ENCODE measurements around the gene SAE1. TPM values are rescaled to one million over a fixed set of nuclear protein-coding genes. Genes with fewer than 3 reads are reported as not detected.

The SAE1 gene
- total RNA-seq, 2 experiments from 2014 or later = 162 to 168 TPM

DNA sequence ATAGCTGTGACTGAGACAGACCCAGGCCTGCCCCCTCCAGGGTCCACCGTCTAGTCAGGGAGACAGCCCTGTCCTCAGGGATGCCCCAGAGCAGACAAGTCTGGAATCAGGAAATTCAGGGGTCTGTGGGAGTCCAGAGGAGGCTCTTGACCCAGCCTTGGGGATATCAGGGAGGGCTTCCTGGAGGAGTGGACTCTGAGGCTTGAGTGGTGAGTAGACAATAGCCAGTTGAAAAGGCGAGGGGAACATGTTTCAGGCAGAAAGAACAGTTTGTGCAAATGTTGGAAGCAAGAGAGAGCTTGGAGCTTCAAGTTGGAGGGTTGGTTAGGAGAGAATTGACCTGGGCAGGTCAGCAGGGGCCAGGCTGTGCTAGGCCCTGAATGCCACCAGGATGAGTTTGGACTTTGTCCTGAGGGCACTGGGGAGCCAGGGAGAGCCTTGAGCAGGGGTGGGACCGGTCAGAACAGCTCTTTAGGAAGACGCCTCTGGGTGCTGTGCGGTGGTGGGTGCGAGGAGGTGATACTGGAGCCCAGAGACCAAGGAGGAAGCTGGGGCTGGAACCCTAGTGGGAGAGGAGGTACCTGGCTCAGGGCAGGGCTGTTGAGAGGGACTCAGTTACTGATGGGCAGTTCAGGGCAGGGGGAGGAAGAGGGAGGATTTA, 128.4 kb downstream of the SAE1 start:
- Mint-ChIP-seq H3K27ac (peak overlapping the region; percentile 55), H3K36me3 (ENCODE audit: low read depth) (peaks cover 39% of the 10 kb centered on the region)
- POLR2A ChIA-PET = no interaction called here

More for the DNA sequence above, 128.4 kb downstream of the SAE1 start:
- peak overlapping the region; percentile 53 for H3K4me3 Mint-ChIP-seq
- no peaks in the 10 kb centered on the region for H3K9me3 Mint-ChIP-seq
- no peak for DNase-seq
- no peaks in the 10 kb centered on the region for H3K27me3 Mint-ChIP-seq
- H3K4me1 Mint-ChIP-seq = peaks cover 39% of the 10 kb centered on the region
- CTCF ChIA-PET = interaction anchor here (2.1 kb wide), 1 partner anchor 14 kb away, joined by 8 read pairs; no protein-coding TSS in a partner anchor

Small RNA genes lying within 50 kb of the gene (microRNA-seq; reads per million reads assigned to microRNA genes)
- not detected for gene MIR3190 (ENCODE audit: borderline microRNAs expressed, borderline replicate concordance)
- not detected for gene MIR3191 (ENCODE audit: borderline microRNAs expressed, borderline replicate concordance)

Other genes with a start within 250 kb of the SAE1 start
- gene NPAS1, start 111.0 kb upstream of the SAE1 start, total RNA-seq = not detected
- gene TMEM160, start 82.2 kb upstream of the SAE1 start, total RNA-seq = 10 to 100 TPM; 41.6 to 56.6 TPM
- 100 to 1,000 TPM in 1 of 2 experiments, 10 to 100 TPM in 1; 99.5 to 115 TPM for gene ZC3H4, start 17.1 kb upstream of the SAE1 start, total RNA-seq
- 10 to 100 TPM; 12.8 to 19.0 TPM for gene BBC3, start 100.4 kb downstream of the SAE1 start, total RNA-seq
- gene CCDC9, start 125.7 kb downstream of the SAE1 start, total RNA-seq = 10 to 100 TPM; 20.4 to 24.1 TPM
- gene INAFM1, start 144.1 kb downstream of the SAE1 start, total RNA-seq = 10 to 100 TPM; 12.8 to 14.9 TPM
- 1 to 10 TPM; 1.0 to 1.2 TPM for gene C5AR1, start 179.0 kb downstream of the SAE1 start, total RNA-seq
- gene C5AR2, start 201.3 kb downstream of the SAE1 start, total RNA-seq = under 1 TPM; 0.25 to 0.37 TPM
- gene DHX34, start 218.5 kb downstream of the SAE1 start, total RNA-seq = 10 to 100 TPM; 13.0 TPM